GM08714 (cell line): Measurements from ENCODE around the gene TLN1.
A peak's percentile ranks its signal among the peaks of the same experiment; 100 is the strongest.

Experiments used
- H3K4me3 ChIP-seq: fragments of 200-500 bp; sonication (Bioruptor generic); 2 replicates; pipeline ENCODE4 v1.5.1; 2014; ENCODE audit warnings: mild to moderate bottlenecking, low read length, inconsistent platforms
- ZNF274 ChIP-seq: IDR thresholded peaks from 2 replicates; pipeline ENCODE4 v1.6.1; 2012; ENCODE audit warnings: mild to moderate bottlenecking, low read depth, low read length

The TLN1 gene

GRCh38 chr9:35729700-35730485 lies 2.1 kb downstream of the TLN1 start:
- H3K4me3 ChIP-seq: peak overlapping the region; percentile 83

GRCh38 chr9:35729101-35729500 lies 2.9 kb downstream of the TLN1 start:
- H3K4me3 ChIP-seq: peak overlapping the region; percentile 83
- no peak for TF ChIP-seq ZNF274

More at GRCh38 chr9:35729700-35730485, 2.1 kb downstream of the TLN1 start:
- TF ChIP-seq ZNF274: no peak

GRCh38 chr9:35728041-35728971 lies 3.7 kb downstream of the TLN1 start:
- no peak for TF ChIP-seq ZNF274
- peak overlapping the region; percentile 72; the same call in 1 of the 2 replicates for H3K4me3 ChIP-seq

GRCh38 chr9:35727676-35728040 lies 4.3 kb downstream of the TLN1 start:
- H3K4me3 ChIP-seq: peak overlapping the region; percentile 72; the same call in 1 of the 2 replicates
- no peak for TF ChIP-seq ZNF274

GRCh38 chr9:35726931-35727330 lies 5.1 kb downstream of the TLN1 start:
- TF ChIP-seq ZNF274: no peak

GRCh38 chr9:35725362-35725761 lies 6.6 kb downstream of the TLN1 start:
- no peak for TF ChIP-seq ZNF274
- no peak overlapping the region for H3K4me3 ChIP-seq

More at GRCh38 chr9:35726931-35727330, 5.1 kb downstream of the TLN1 start:
- peak overlapping the region; percentile 72; the same call in 1 of the 2 replicates for H3K4me3 ChIP-seq

GRCh38 chr9:35723908-35724307 lies 8.1 kb downstream of the TLN1 start:
- H3K4me3 ChIP-seq: no peak overlapping the region
- TF ChIP-seq ZNF274: no peak

GRCh38 chr9:35723426-35723825 lies 8.6 kb downstream of the TLN1 start:
- no peak overlapping the region for H3K4me3 ChIP-seq
- TF ChIP-seq ZNF274: no peak

GRCh38 chr9:35719546-35719945 lies 12.4 kb downstream of the TLN1 start:
- TF ChIP-seq ZNF274: no peak

GRCh38 chr9:35718721-35719511 lies 13.1 kb downstream of the TLN1 start:
- no peak for TF ChIP-seq ZNF274
- no peak overlapping the region for H3K4me3 ChIP-seq

More at GRCh38 chr9:35719546-35719945, 12.4 kb downstream of the TLN1 start:
- no peak overlapping the region for H3K4me3 ChIP-seq

GRCh38 chr9:35717132-35717870 lies 14.7 kb downstream of the TLN1 start:
- no peak for TF ChIP-seq ZNF274
- H3K4me3 ChIP-seq: no peak overlapping the region

GRCh38 chr9:35716230-35716629 lies 15.8 kb downstream of the TLN1 start:
- TF ChIP-seq ZNF274: no peak
- no peak overlapping the region for H3K4me3 ChIP-seq

- TF ChIP-seq ZNF274: no peak
- H3K4me3 ChIP-seq: no peak overlapping the region
Observed at GRCh38 chr9:35714579-35715252, 17.3 kb downstream of the TLN1 start.
